Activated CD8-positive, alpha-beta memory T cell treated with anti-CD3 and anti-CD28 coated beads, Interleukin-2, amount 50 U/mL, for 48 hours (primary cell): ENCODE results near the gene GK2.

Experiments used
- DNase-seq: peaks from one replicate; pipeline ENCODE4 v3.0.0-alpha.2; 2020

The GK2 gene

GRCh38 chr4:79381161-79381560, 26.9 kb downstream of the GK2 start:
- DNase-seq = no peak

- no peak for DNase-seq
These were observed 38.0 kb downstream of the GK2 start for GRCh38 chr4:79370026-79370425.

- DNase-seq = no peak
These were observed 40.9 kb downstream of the GK2 start for GRCh38 chr4:79367096-79367495.

- no peak for DNase-seq
These were observed 41.6 kb downstream of the GK2 start for GRCh38 chr4:79366422-79366821.

GRCh38 chr4:79364061-79364460, 44.0 kb downstream of the GK2 start:
- no peak for DNase-seq

GRCh38 chr4:79362626-79363025, 45.4 kb downstream of the GK2 start:
- DNase-seq = no peak

GRCh38 chr4:79360006-79360405, 48.0 kb downstream of the GK2 start:
- no peak for DNase-seq

- DNase-seq = no peak
These were observed 49.6 kb downstream of the GK2 start for GRCh38 chr4:79358438-79358837.

GRCh38 chr4:79357365-79357764, 50.7 kb downstream of the GK2 start:
- no peak for DNase-seq
